OCI-LY7 (cell line): ENCODE results near the gene MAP7D3.
"Not testable (repeated sequence)": the region's sequence is repeated elsewhere in the genome, so short reads cannot be mapped to it uniquely, and the experiment has no call there.

Experiments used
- EZH2phosphoT487 ChIP-seq: fragments of 200-600 bp; sonication (generic); IDR thresholded peaks from 2 replicates; pipeline ENCODE4 v1.6.1; 2018; ENCODE audit warnings: low read depth, borderline replicate concordance, mild to moderate bottlenecking, mixed run types, antibody characterized with exemption, low read length, moderate library complexity, mixed read lengths
- TF ChIP-seq, protein P1 (sequence below): fragments of 200-600 bp; sonication (generic); conservative IDR thresholded peaks from 2 replicates; pipeline ENCODE4 v1.5.1; 2014; ENCODE audit warnings: mild to moderate bottlenecking, antibody characterized with exemption, low read length, moderate library complexity, mixed read lengths

DNA sequence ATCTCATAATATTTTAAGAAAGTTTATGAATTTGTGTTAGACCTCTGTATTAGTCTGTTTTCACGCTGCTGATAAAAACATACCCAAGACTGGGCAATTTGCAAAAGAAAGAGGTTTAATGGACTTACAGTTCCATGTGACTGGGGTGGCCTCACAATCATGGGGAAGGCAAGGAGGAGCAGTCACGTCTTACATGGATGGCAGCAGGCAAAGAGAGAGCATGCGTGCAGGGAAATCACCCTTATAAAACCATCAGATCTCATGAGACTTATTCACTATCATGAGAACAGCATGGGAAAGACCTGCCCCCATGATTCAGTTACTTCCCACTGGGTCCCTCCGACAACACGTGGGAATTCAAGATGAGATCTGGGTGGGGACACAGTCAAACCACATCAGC lies 35.2 kb upstream of the MAP7D3 start:
- TF ChIP-seq, protein P1, sequence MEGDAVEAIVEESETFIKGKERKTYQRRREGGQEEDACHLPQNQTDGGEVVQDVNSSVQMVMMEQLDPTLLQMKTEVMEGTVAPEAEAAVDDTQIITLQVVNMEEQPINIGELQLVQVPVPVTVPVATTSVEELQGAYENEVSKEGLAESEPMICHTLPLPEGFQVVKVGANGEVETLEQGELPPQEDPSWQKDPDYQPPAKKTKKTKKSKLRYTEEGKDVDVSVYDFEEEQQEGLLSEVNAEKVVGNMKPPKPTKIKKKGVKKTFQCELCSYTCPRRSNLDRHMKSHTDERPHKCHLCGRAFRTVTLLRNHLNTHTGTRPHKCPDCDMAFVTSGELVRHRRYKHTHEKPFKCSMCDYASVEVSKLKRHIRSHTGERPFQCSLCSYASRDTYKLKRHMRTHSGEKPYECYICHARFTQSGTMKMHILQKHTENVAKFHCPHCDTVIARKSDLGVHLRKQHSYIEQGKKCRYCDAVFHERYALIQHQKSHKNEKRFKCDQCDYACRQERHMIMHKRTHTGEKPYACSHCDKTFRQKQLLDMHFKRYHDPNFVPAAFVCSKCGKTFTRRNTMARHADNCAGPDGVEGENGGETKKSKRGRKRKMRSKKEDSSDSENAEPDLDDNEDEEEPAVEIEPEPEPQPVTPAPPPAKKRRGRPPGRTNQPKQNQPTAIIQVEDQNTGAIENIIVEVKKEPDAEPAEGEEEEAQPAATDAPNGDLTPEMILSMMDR: not testable (repeated sequence)
- TF ChIP-seq EZH2phosphoT487: not testable (repeated sequence)
